ENCODE measurements around the gene DYRK1B.

The DYRK1B gene

DNA sequence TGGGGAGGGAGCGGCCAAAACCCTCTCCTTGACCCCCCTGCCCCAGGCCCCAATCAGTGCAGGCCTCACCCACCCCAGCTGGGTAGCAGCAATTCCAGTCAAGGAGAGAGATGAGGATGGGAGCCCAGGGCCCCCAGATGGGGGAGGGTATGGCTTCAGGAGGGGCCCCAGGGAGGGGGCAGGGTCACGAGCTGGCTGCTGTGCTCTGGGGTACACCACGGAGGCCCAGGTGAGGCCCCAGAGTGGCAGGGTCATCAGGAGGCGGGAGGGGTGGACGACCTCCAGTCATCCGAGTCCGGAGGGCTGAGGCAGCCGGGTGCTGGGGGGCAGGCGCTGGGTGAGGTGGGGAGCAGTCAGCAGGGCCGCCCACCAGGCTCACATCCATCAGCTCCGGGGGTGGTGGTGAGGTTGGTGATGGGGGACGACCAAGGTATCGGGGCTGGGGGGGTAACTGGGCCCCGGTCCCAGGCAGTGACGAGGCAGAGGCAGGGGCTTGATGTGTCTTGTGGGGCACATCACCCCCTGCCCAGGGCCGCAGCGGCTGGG is 8.4 kb downstream of the DYRK1B start:
- Histone ChIP-seq H3K4me3 (ENCODE audit: low read length in 2 of 2) (no peak overlapping the region), H3K4me1 (ENCODE audit: control insufficient read depth in 2 of 2, insufficient read depth in 2 of 2, low read length in 2 of 2) (peaks cover 6 to 10% of the 10 kb centered on the region in 2 donors), H3K27ac (ENCODE audit: low read depth in 2 of 2, low read length in 2 of 2) (no peak overlapping the region), H3K36me3 (ENCODE audit: control insufficient read depth in 2 of 2, insufficient read depth in 2 of 2, low read length in 2 of 2) (peaks cover 36% of the 10 kb centered on the region in 2 donors), H3K9me3 (ENCODE audit: control insufficient read depth in 2 of 2, low read length in 2 of 2) (no peaks in the 10 kb centered on the region), H3K27me3 (ENCODE audit: control insufficient read depth in 2 of 2, insufficient read depth in 2 of 2, low read length in 2 of 2) (no peaks in the 10 kb centered on the region), H3K9ac (ENCODE audit: low read depth in 1 of 2, low read length in 2 of 2) (no peak overlapping the region)

DNA sequence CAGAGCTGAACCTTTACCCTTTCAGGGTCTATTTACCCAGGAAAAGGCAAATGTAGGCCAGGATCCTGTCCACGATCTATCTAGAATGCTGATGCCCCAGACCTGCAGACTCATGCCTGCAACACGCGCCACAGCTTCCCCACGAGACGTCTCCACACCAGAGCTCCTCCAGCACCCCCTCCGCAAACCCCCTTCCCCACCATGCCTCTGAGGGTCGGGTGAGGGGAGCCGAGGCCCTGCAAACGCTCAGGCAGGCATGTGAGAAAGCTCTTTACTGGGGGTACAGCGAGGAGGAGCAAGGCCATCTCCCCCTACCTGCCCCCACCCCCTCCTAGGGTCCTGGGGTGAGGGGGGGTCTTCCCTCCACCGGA is 8.9 kb downstream of the DYRK1B start:
- H3K4me1 ChIP-seq (ENCODE audit: control insufficient read depth in 2 of 2, insufficient read depth in 2 of 2, low read length in 2 of 2), result peaks cover 6 to 10% of the 10 kb centered on the region in 2 donors
- peak overlapping the region; percentile 91 to 94 for H3K4me3 ChIP-seq (ENCODE audit: low read length in 2 of 2)
- H3K9ac ChIP-seq (ENCODE audit: low read depth in 1 of 2, low read length in 2 of 2), result peak overlapping the region in 1 of 2 donors; percentile 22
- no peaks in the 10 kb centered on the region for H3K9me3 ChIP-seq (ENCODE audit: control insufficient read depth in 2 of 2, low read length in 2 of 2)
- H3K27ac ChIP-seq (ENCODE audit: low read depth in 2 of 2, low read length in 2 of 2), result no peak overlapping the region
- H3K27me3 ChIP-seq (ENCODE audit: control insufficient read depth in 2 of 2, insufficient read depth in 2 of 2, low read length in 2 of 2), result no peaks in the 10 kb centered on the region
- H3K36me3 ChIP-seq (ENCODE audit: control insufficient read depth in 2 of 2, insufficient read depth in 2 of 2, low read length in 2 of 2), result peaks cover 31% of the 10 kb centered on the region in 2 donors

DNA sequence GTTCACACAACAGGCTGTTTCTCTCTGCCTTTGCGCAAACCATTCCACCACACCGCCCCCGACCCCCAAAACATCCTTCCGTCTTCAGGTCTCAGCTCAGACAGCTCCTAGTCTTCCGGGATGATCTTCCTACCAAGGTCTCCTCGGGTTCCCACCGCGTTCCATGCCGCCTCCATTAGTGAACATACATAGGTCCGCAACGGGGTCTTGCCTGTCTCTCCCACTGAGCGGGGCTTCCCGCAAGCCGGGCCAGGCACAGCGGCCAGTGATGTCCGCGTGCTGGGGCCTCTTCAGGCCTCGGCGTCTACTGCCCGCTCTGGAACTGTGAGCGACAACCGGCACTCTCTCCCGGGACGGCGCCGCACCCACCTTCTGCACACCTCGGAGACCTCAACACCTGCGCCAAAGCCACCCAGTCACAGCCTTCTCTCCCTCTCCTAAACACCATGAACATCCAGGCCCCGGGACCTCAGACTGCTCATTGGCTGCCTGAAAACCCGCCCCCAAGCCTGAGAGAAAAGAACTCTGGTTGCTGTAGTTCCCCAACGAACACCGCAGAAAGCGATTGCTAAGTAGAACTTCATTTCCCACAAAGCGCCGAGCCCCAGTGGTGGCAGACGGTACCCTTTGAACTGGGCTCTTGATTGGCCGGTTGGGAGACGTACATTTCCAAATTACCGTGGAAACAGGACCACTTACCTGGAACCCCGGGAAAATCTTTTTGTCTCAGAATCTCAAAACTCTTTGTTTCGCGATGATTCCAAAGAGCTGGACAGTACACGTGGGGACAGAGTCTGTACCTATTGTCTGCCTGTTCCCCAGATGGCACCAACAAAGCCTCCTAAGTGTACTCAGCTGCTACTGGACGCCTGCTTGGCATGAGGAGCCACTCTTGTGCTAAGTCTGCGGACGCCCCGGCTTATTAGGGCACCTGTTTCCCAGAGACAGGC is 9.5 kb downstream of the DYRK1B start:
- Histone ChIP-seq H3K4me3 (ENCODE audit: low read length in 2 of 2) (peak overlapping the region; percentile 91 to 94), H3K27me3 (ENCODE audit: control insufficient read depth in 2 of 2, insufficient read depth in 2 of 2, low read length in 2 of 2) (no peaks in the 10 kb centered on the region), H3K27ac (ENCODE audit: low read depth in 2 of 2, low read length in 2 of 2) (peak overlapping the region; percentile 48 to 58), H3K4me1 (ENCODE audit: control insufficient read depth in 2 of 2, insufficient read depth in 2 of 2, low read length in 2 of 2) (peaks cover 6 to 10% of the 10 kb centered on the region in 2 donors), H3K9me3 (ENCODE audit: control insufficient read depth in 2 of 2, low read length in 2 of 2) (no peaks in the 10 kb centered on the region), H3K9ac (ENCODE audit: low read depth in 1 of 2, low read length in 2 of 2) (peak overlapping the region; percentile 61 to 88), H3K36me3 (ENCODE audit: control insufficient read depth in 2 of 2, insufficient read depth in 2 of 2, low read length in 2 of 2) (peaks cover 24% of the 10 kb centered on the region in 2 donors)

DNA sequence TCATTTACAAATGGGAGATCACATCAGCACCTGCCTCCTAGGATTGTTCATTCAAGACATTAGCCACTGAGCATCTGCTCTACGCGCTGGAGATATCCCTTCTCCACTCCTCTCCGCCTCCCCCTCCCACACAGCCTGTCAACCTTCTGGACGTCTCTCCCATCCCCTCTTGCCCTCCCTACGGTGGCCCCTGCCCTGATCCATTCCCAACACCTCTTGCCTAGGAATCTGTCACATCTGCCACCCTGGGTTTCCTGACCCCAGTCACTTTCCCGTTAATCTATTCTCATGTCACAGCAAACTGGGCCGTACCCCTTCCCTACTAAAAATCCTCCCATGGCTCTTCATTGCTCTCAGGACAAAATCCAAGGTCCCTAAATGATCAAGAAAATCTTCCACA is 10.3 kb downstream of the DYRK1B start:
- Histone ChIP-seq H3K9ac (ENCODE audit: low read depth in 1 of 2, low read length in 2 of 2) (peak overlapping the region; percentile 61 to 88), H3K4me3 (ENCODE audit: low read length in 2 of 2) (peak overlapping the region; percentile 91 to 94), H3K36me3 (ENCODE audit: control insufficient read depth in 2 of 2, insufficient read depth in 2 of 2, low read length in 2 of 2) (peaks cover 20 to 24% of the 10 kb centered on the region in 2 donors), H3K9me3 (ENCODE audit: control insufficient read depth in 2 of 2, low read length in 2 of 2) (no peaks in the 10 kb centered on the region), H3K4me1 (ENCODE audit: control insufficient read depth in 2 of 2, insufficient read depth in 2 of 2, low read length in 2 of 2) (peaks cover 6 to 10% of the 10 kb centered on the region in 2 donors), H3K27ac (ENCODE audit: low read depth in 2 of 2, low read length in 2 of 2) (no peak overlapping the region), H3K27me3 (ENCODE audit: control insufficient read depth in 2 of 2, insufficient read depth in 2 of 2, low read length in 2 of 2) (no peaks in the 10 kb centered on the region)

DNA sequence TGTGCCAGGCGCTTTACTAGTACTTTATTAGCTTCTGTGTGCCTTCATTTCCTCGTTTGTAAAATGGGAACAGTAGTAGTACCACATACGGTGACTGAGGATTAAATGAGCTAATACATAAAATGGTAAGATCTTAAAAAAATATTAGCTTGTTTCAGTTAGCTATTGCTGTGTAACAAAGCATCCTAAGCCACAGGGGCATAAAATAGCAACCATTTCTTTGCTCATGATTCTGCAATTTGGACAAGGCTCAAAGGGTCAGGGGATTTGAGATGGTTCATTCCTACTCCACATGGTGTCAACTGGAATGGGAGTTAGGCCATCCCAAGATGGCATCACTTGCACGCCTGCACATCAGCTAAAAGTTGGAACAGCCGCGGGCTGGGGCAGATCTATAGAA is 13.3 kb downstream of the DYRK1B start:
- Histone ChIP-seq H3K4me1 (ENCODE audit: control insufficient read depth in 2 of 2, insufficient read depth in 2 of 2, low read length in 2 of 2) (peaks cover 6 to 10% of the 10 kb centered on the region in 2 donors), H3K27me3 (ENCODE audit: control insufficient read depth in 2 of 2, insufficient read depth in 2 of 2, low read length in 2 of 2) (no peaks in the 10 kb centered on the region), H3K36me3 (ENCODE audit: control insufficient read depth in 2 of 2, insufficient read depth in 2 of 2, low read length in 2 of 2) (no peaks in the 10 kb centered on the region), H3K4me3 (ENCODE audit: low read length in 2 of 2) (no peak overlapping the region), H3K9ac (ENCODE audit: low read depth in 1 of 2, low read length in 2 of 2) (no peak overlapping the region), H3K27ac (ENCODE audit: low read depth in 2 of 2, low read length in 2 of 2) (no peak overlapping the region), H3K9me3 (ENCODE audit: control insufficient read depth in 2 of 2, low read length in 2 of 2) (no peaks in the 10 kb centered on the region)

DNA sequence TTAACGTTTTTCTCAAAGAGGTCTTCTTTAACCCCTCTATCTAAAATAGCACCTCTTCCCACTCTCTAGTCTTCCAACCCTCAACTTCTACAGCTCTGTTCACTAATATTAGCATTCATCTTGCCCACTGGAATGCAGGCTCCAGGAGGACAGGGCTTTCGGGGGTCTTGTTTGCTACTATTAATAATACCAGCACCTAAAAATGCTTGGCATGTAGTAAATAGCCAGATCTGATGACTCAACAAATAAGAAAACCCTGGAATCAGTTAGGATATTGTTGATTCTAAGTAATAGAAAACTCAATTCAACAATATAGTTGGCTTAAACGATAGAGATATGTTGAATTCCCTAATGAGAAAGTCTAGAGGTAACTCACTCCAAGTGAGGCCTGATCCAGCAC is 14.2 kb downstream of the DYRK1B start:
- Histone ChIP-seq H3K27ac (ENCODE audit: low read depth in 2 of 2, low read length in 2 of 2) (no peak overlapping the region), H3K9ac (ENCODE audit: low read depth in 1 of 2, low read length in 2 of 2) (no peak overlapping the region), H3K9me3 (ENCODE audit: control insufficient read depth in 2 of 2, low read length in 2 of 2) (no peaks in the 10 kb centered on the region), H3K36me3 (ENCODE audit: control insufficient read depth in 2 of 2, insufficient read depth in 2 of 2, low read length in 2 of 2) (no peaks in the 10 kb centered on the region), H3K4me3 (ENCODE audit: low read length in 2 of 2) (no peak overlapping the region), H3K4me1 (ENCODE audit: control insufficient read depth in 2 of 2, insufficient read depth in 2 of 2, low read length in 2 of 2) (peaks cover 4 to 7% of the 10 kb centered on the region in 2 donors), H3K27me3 (ENCODE audit: control insufficient read depth in 2 of 2, insufficient read depth in 2 of 2, low read length in 2 of 2) (no peaks in the 10 kb centered on the region)

DNA sequence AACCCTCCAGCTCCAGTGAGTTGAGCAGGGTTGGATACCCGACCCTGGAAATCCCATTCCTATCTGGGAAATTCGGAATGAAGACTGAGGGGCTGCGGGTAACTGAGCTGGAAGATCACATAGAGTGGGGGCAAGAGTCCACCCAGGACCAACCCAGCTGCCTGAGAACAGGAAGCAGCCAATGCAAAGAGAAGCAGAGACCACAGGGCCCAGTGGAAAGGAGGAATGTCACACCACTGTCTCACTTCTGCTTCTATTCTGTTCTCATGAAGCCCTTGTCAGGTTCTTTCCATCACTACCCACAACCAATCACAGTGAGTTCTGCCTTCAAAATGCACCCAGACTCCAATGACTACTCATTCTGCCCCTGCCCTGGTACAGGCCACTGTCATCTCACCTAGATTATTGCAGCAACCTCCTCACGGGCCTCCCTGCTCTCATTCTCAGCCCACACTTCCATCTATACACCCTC is 15.3 kb downstream of the DYRK1B start:
- Histone ChIP-seq H3K4me1 (ENCODE audit: control insufficient read depth in 2 of 2, insufficient read depth in 2 of 2, low read length in 2 of 2) (peaks cover 2% of the 10 kb centered on the region in 2 donors), H3K4me3 (ENCODE audit: low read length in 2 of 2) (no peak overlapping the region), H3K27ac (ENCODE audit: low read depth in 2 of 2, low read length in 2 of 2) (no peak overlapping the region), H3K9ac (ENCODE audit: low read depth in 1 of 2, low read length in 2 of 2) (no peak overlapping the region), H3K36me3 (ENCODE audit: control insufficient read depth in 2 of 2, insufficient read depth in 2 of 2, low read length in 2 of 2) (no peaks in the 10 kb centered on the region), H3K27me3 (ENCODE audit: control insufficient read depth in 2 of 2, insufficient read depth in 2 of 2, low read length in 2 of 2) (no peaks in the 10 kb centered on the region), H3K9me3 (ENCODE audit: control insufficient read depth in 2 of 2, low read length in 2 of 2) (no peaks in the 10 kb centered on the region)

DNA sequence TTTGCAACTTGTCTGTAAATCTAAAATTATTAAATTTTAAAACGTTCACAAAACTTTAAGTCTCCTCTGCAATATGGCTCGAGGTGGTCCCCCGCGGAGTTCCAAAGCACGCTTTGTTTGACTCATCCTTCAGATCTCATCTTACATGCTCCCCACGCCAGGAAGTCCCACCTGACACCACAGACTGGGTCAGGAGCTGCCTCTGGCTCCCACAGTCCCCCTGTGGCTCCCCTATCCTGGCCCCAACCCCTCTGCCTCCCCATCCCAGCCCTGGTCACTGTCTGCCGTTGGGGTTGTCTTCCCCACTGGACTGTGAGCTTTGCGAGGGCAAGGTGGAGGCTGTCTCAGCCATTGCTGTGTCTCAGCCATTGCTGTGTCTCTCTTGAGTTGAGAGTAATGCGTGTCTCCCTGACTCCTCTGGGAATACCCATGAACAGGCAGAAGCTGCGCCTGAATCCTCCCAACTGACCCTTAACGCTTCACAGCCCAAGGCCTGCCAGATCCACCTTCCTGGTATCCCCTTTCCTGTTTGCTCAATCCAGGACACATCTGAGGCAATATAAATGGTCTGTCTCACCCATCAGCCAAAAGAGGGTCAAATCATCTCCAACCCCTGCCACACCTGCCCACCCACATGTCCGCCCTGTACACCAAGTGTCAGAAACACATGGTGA is 15.9 kb downstream of the DYRK1B start:
- no peaks in the 10 kb centered on the region for H3K4me1 ChIP-seq (ENCODE audit: control insufficient read depth in 2 of 2, insufficient read depth in 2 of 2, low read length in 2 of 2)

DNA sequence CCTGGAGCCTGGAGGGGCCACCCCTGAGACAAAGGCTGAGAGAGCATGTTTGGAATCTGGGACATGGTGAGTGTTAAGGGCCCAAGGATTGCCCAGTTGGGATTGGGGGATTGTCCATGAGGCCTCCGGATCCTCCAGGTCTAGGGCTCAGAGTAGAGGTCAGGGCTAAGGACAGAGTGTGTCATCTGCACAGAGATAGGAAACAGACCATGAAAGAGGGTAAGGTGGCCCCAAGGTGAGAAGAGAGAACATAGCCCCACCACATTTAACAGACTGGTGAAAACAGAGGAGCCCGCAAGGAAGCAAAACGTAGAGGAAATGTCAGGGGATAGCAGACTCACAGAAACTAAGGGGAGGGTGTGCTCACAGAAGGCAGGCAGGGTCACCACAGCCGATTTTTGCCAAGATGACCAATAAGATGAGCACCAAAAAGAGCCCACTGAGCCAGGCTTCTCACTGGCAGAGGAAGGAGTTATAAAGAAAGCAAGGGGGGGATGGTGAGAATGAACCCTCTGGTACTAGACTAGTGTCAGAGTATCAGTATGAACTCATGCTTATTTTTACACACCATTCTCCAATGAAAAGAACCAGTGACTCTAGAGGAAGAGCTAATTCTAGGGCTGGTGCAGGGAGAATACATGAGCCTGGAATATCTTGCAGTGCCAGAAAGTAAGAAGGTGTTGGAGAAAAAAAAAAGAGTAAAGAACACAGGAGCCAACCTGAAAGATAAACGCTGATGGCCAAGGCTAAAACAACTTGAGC is 17.5 kb downstream of the DYRK1B start:
- Histone ChIP-seq H3K4me1 (ENCODE audit: control insufficient read depth in 2 of 2, insufficient read depth in 2 of 2, low read length in 2 of 2) (no peaks in the 10 kb centered on the region), H3K27ac (ENCODE audit: low read depth in 2 of 2, low read length in 2 of 2) (no peak overlapping the region)

More for the DNA sequence above, 15.9 kb downstream of the DYRK1B start:
- Histone ChIP-seq H3K27ac (ENCODE audit: low read depth in 2 of 2, low read length in 2 of 2) (no peak overlapping the region), H3K4me3 (ENCODE audit: low read length in 2 of 2) (no peak overlapping the region), H3K36me3 (ENCODE audit: control insufficient read depth in 2 of 2, insufficient read depth in 2 of 2, low read length in 2 of 2) (no peaks in the 10 kb centered on the region), H3K9ac (ENCODE audit: low read depth in 1 of 2, low read length in 2 of 2) (no peak overlapping the region), H3K27me3 (ENCODE audit: control insufficient read depth in 2 of 2, insufficient read depth in 2 of 2, low read length in 2 of 2) (no peaks in the 10 kb centered on the region), H3K9me3 (ENCODE audit: control insufficient read depth in 2 of 2, low read length in 2 of 2) (no peaks in the 10 kb centered on the region)

More for the DNA sequence above, 17.5 kb downstream of the DYRK1B start:
- Histone ChIP-seq H3K36me3 (ENCODE audit: control insufficient read depth in 2 of 2, insufficient read depth in 2 of 2, low read length in 2 of 2) (no peaks in the 10 kb centered on the region), H3K9ac (ENCODE audit: low read depth in 1 of 2, low read length in 2 of 2) (no peak overlapping the region), H3K4me3 (ENCODE audit: low read length in 2 of 2) (no peak overlapping the region), H3K9me3 (ENCODE audit: control insufficient read depth in 2 of 2, low read length in 2 of 2) (no peaks in the 10 kb centered on the region), H3K27me3 (ENCODE audit: control insufficient read depth in 2 of 2, insufficient read depth in 2 of 2, low read length in 2 of 2) (no peaks in the 10 kb centered on the region)

Data from mucosa of rectum (tissue), 2 donors.